OCI-LY7 (cell line): ENCODE measurements around the gene GRAMD1B. TPM values are rescaled to one million over a fixed set of nuclear protein-coding genes. Genes with fewer than 3 reads are reported as not detected.

Experiments used
- BruUV-seq: library from RNA; stranded (reverse); fragments of 400-500 nt; replicated peaks from 2 replicates; lab custom pipeline; 2021; lab: Mats Ljungman, UMichigan
- CTCF ChIA-PET: fragments of 300-600 bp; sonication (Branson Sonifier 250); formaldehyde crosslinking; loops from one replicate; lab custom pipeline; 2022; ENCODE audit warnings: antibody characterized with exemption; ENCODE audit not compliant: unreplicated experiment; lab: Charles Lee
- POLR2A ChIA-PET: fragments of 300-600 bp; sonication (Branson Sonifier 250); formaldehyde crosslinking; loops from one replicate; lab custom pipeline; 2022; ENCODE audit warnings: antibody characterized with exemption; lab: Charles Lee
- DNase-seq: peaks from one replicate; pipeline ENCODE4 v3.0.0-alpha.2; 2015; ENCODE audit warnings: low spot score
- H2AFZ ChIP-seq: fragments of 200-600 bp; sonication (generic), shearing (Covaris generic); 2 replicates; pipeline ENCODE4 v1.6.1; 2014; ENCODE audit warnings: mild to moderate bottlenecking, antibody characterized with exemption, low read length, moderate library complexity
- H3K27ac ChIP-seq: fragments of 200-600 bp; sonication (generic); 2 replicates; pipeline ENCODE4 v1.5.1; 2014; ENCODE audit warnings: mixed run types, low read depth, mild to moderate bottlenecking, moderate library complexity, low read length, inconsistent platforms; ENCODE audit not compliant: poor library complexity, severe bottlenecking
- H3K36me3 ChIP-seq: fragments of 200-600 bp; sonication (generic); 2 replicates; pipeline ENCODE4 v1.6.1; 2014; ENCODE audit warnings: mild to moderate bottlenecking, antibody characterized with exemption, low read length, moderate library complexity, mixed read lengths; ENCODE audit not compliant: insufficient read depth
- H3K4me1 ChIP-seq: fragments of 200-600 bp; sonication (generic); 2 replicates; pipeline ENCODE4 v1.5.1; 2014; ENCODE audit warnings: mild to moderate bottlenecking, low read length; ENCODE audit not compliant: insufficient read depth, poor library complexity, severe bottlenecking
- H3K4me2 ChIP-seq: fragments of 200-600 bp; sonication (generic); 2 replicates; pipeline ENCODE4 v1.6.1; 2014; ENCODE audit warnings: mild to moderate bottlenecking, low read length
- H3K4me3 ChIP-seq: fragments of 200-600 bp; sonication (generic); 2 replicates; pipeline ENCODE4 v1.5.1; 2014; ENCODE audit warnings: mild to moderate bottlenecking, low read depth, low read length; ENCODE audit not compliant: poor library complexity, severe bottlenecking
- H3K79me2 ChIP-seq: fragments of 200-600 bp; sonication (generic); 2 replicates; pipeline ENCODE4 v1.6.1; 2016; ENCODE audit warnings: low read depth, mild to moderate bottlenecking, low read length, moderate library complexity, mixed read lengths; ENCODE audit not compliant: insufficient read depth
- H3K9me2 ChIP-seq: fragments of 200-600 bp; sonication (generic); 2 replicates; pipeline ENCODE4 v1.6.1; 2016; ENCODE audit warnings: mild to moderate bottlenecking, low read length, mixed read lengths; ENCODE audit not compliant: insufficient read depth
- H3K9me3 ChIP-seq: fragments of 200-600 bp; sonication (generic); 2 replicates; pipeline ENCODE4 v1.6.1; 2014; ENCODE audit warnings: mild to moderate bottlenecking, mixed run types, low read length, mixed read lengths
- H4K20me1 ChIP-seq: fragments of 200-600 bp; sonication (generic); 2 replicates; pipeline ENCODE4 v1.6.1; 2014; ENCODE audit warnings: mild to moderate bottlenecking, antibody characterized with exemption, low read length, moderate library complexity, mixed read lengths; ENCODE audit not compliant: insufficient read depth
- EZH2phosphoT487 ChIP-seq: fragments of 200-600 bp; sonication (generic); IDR thresholded peaks from 2 replicates; pipeline ENCODE4 v1.6.1; 2018; ENCODE audit warnings: low read depth, borderline replicate concordance, mild to moderate bottlenecking, mixed run types, antibody characterized with exemption, low read length, moderate library complexity, mixed read lengths
- intact Hi-C: fragments of 100-400 bp; cut with micrococcal nuclease; formaldehyde crosslinking; loops from one replicate; pipeline ENCODE4 v1.10.0; 2022; ENCODE audit not compliant: unreplicated experiment
- total RNA-seq, 2 experiments: library from RNA; depleted of rRNA in 1 of 2; stranded (reverse); fragments of >200 nt in 1 of 2; shearing (Covaris generic) in 1 of 2; gene quantifications; 2 replicates each; pipeline ENCODE4 v1.2.3, GENCODE V29; 2014 to 2022
- TF ChIP-seq, protein P1 (sequence below): fragments of 200-600 bp; sonication (generic); conservative IDR thresholded peaks from 2 replicates; pipeline ENCODE4 v1.5.1; 2014; ENCODE audit warnings: mild to moderate bottlenecking, antibody characterized with exemption, low read length, moderate library complexity, mixed read lengths

Gene GRAMD1B
- total RNA-seq, 2 experiments from 2014 or later, result 0.16 TPM; not detected in 1

DNA sequence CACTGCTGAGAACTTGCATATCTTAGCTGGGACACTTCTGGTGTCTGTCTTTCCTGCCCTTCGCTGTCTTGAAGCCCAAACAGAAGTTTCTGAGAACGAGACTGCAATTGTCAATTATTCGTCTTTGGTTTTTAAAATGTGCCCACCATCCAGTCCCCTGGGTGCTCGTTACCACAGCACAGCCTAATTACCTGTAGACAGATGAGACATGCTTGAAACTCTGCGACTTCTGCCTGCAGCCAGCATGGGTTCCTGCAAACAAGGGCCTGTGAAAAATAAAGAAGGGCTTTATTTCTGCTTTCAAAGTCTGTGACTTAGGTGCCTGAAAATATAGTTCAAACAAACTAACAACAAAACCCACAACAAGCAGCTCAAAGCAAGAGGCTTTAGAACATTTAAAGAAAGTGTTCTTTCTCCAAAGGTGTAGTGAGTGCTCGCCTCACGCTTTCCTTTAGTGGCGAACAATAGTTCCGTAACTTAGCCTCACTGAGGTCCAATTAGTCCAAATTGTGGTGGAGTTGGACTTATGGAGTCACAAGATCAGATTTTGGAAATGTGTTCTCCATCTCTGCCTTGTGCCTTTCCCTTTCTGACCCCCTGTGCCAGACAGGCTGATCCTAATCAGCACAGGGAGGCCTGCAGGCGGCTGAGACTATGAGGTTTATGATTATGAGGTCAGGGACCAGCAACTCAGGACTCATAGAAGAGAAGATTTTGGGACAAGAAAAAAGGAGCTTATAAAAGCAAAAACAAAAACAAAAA is 20.4 kb upstream of the GRAMD1B start:
- peaks cover 25% of the 10 kb centered on the region for H3K4me1 ChIP-seq
- peak overlapping the region; percentile 64 for H2AFZ ChIP-seq
- ChIA-PET POLR2A (interaction anchor here (0.7 kb wide), 1 partner anchor 22 kb away, joined by 4 read pairs; no protein-coding TSS in a partner anchor), CTCF (no interaction called here)
- DNase-seq, result no peak
- no peaks in the 10 kb centered on the region for H3K79me2 ChIP-seq
- H3K27ac ChIP-seq, result no peak overlapping the region
- H4K20me1 ChIP-seq, result no peaks in the 10 kb centered on the region
- no peaks in the 10 kb centered on the region for H3K36me3 ChIP-seq
- no peak overlapping the region for H3K4me3 ChIP-seq
- intact Hi-C loops, result no loop called here
- no peaks in the 10 kb centered on the region for H3K9me2 ChIP-seq
- BruUV-seq, result no TSS peak
- TF ChIP-seq, protein P1, sequence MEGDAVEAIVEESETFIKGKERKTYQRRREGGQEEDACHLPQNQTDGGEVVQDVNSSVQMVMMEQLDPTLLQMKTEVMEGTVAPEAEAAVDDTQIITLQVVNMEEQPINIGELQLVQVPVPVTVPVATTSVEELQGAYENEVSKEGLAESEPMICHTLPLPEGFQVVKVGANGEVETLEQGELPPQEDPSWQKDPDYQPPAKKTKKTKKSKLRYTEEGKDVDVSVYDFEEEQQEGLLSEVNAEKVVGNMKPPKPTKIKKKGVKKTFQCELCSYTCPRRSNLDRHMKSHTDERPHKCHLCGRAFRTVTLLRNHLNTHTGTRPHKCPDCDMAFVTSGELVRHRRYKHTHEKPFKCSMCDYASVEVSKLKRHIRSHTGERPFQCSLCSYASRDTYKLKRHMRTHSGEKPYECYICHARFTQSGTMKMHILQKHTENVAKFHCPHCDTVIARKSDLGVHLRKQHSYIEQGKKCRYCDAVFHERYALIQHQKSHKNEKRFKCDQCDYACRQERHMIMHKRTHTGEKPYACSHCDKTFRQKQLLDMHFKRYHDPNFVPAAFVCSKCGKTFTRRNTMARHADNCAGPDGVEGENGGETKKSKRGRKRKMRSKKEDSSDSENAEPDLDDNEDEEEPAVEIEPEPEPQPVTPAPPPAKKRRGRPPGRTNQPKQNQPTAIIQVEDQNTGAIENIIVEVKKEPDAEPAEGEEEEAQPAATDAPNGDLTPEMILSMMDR, result no peak
- TF ChIP-seq EZH2phosphoT487, result no peak
- H3K4me2 ChIP-seq, result peak overlapping the region; percentile 39
- no peaks in the 10 kb centered on the region for H3K9me3 ChIP-seq

DNA sequence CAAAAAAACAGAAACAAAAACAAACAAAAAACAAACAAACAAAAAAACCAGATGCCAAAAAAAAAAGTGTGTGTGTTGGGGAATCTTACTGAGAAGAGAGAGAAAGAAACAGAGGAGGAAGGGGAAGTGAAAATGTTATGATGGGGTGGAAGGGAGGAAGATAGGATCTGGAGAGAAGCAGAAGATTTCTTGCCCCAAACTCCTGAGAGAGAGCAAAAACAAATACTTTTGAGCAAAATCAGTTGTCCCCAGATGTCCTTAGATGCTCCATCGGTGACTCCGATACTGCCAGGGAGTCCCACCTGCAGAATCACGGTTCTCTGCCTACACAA is 19.9 kb upstream of the GRAMD1B start:
- Histone ChIP-seq H3K9me2 (no peaks in the 10 kb centered on the region), H3K36me3 (no peaks in the 10 kb centered on the region), H3K4me3 (no peak overlapping the region), H3K79me2 (no peaks in the 10 kb centered on the region), H2AFZ (peak overlapping the region; percentile 64), H3K27ac (no peak overlapping the region), H3K4me1 (peaks cover 25% of the 10 kb centered on the region), H3K4me2 (peak overlapping the region; percentile 39), H3K9me3 (no peaks in the 10 kb centered on the region), H4K20me1 (no peaks in the 10 kb centered on the region)
- intact Hi-C loops, result no loop called here
- BruUV-seq, result no TSS peak
- POLR2A ChIA-PET, result interaction anchor here (0.7 kb wide), 1 partner anchor 21 kb away, joined by 4 read pairs; no protein-coding TSS in a partner anchor
- no peak for DNase-seq
- no peak for TF ChIP-seq EZH2phosphoT487
- TF ChIP-seq, protein P1, result no peak
- CTCF ChIA-PET, result no interaction called here

DNA sequence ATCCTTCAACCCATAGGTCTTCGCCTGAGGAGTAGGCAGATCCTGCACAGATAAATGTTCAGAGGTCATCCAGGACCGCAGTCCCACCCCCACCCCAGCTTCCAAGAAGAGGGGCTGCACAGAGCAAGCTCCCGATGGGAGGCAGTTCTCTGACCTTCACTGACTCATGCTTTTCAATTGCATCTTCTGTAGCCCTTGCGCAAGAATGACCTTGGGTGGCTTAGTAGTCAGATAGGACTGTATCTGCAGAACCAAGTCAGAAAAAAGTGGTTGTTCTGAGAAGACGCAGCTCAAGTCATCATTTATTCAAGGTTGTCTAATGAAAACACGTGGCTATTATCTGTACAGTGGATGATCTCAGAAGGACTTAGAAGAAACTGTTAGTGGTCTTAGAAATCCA is 16.4 kb upstream of the GRAMD1B start:
- H2AFZ ChIP-seq, result no peak overlapping the region
- no TSS peak for BruUV-seq
- DNase-seq, result no peak
- no peak overlapping the region for H3K27ac ChIP-seq
- intact Hi-C loops, result no loop called here
- POLR2A ChIA-PET, result no interaction called here
- no peaks in the 10 kb centered on the region for H3K79me2 ChIP-seq
- H3K4me2 ChIP-seq, result no peak overlapping the region
- TF ChIP-seq, protein P1, result no peak
- no peak for TF ChIP-seq EZH2phosphoT487
- peaks cover 19% of the 10 kb centered on the region for H3K4me1 ChIP-seq
- H3K9me2 ChIP-seq, result no peaks in the 10 kb centered on the region
- H3K9me3 ChIP-seq, result no peaks in the 10 kb centered on the region
- H3K36me3 ChIP-seq, result no peaks in the 10 kb centered on the region
- H3K4me3 ChIP-seq, result no peak overlapping the region
- no peaks in the 10 kb centered on the region for H4K20me1 ChIP-seq
- CTCF ChIA-PET, result no interaction called here
